Activated CD8-positive, alpha-beta memory T cell treated with anti-CD3 and anti-CD28 coated beads, Interleukin-2, amount 50 U/mL, for 4 hours (primary cell): ENCODE results near the gene B3GNT8.
"Not testable (repeated sequence)": the region's sequence is repeated elsewhere in the genome, so short reads cannot be mapped to it uniquely, and the experiment has no call there.

Source experiments
- DNase-seq: peaks from one replicate; pipeline ENCODE4 v3.0.0-alpha.2; 2020

Gene B3GNT8

DNA sequence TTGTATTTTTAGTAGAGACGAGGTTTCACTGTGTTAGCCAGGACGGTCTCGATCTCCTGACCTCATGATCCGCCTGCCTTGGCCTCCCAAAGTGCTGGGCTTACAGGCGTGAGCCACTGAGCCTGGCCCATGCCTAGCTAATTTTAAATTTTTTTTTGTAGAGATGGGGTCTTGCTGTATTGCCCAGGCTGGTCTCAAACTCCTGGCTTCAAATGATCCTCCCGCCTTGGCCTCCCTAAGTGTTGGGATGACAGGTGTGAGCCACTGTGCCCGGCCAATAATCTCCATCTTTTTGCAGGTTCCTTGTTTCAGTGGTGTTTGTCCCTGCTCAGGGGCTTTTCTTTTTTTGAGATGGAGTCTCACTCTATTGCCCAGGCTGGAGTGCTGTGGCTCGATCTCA lies 45.6 kb downstream of the B3GNT8 start:
- not testable (repeated sequence) for DNase-seq

DNA sequence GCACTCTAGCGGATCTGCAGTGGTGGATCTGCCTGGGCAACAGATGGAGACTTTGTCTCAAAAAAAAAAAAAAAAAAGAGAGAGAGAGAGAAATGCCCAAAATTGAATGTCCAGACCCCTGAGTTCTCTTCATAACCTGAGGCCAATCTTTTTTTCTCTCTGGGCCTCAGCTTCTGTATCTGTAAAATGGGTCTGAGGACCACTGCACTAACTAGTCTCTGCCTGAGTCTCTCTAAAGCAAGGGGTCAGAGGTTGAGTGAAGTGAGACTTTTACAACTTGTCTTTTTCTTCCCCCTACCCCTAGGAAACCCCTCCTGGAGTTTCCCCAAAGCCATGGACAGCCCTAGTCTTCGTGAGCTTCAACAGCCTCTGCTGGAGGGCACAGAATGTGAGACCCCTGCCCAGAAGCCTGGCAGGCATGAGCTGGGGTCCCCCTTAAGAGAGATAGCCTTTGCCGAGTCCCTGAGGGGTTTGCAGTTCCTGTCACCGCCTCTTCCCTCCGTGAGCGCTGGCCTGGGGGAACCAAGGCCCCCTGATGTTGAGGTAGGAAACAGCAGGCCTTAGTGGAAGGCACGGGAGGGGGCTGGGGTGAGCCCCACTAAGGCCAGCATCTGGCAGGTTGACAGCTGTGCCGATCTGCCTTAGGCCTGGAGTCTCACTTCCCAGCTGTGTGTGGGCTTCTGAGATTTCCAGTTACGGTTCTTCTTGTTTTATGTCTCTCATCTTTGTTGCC lies 49.0 kb downstream of the B3GNT8 start:
- DNase-seq: no peak

DNA sequence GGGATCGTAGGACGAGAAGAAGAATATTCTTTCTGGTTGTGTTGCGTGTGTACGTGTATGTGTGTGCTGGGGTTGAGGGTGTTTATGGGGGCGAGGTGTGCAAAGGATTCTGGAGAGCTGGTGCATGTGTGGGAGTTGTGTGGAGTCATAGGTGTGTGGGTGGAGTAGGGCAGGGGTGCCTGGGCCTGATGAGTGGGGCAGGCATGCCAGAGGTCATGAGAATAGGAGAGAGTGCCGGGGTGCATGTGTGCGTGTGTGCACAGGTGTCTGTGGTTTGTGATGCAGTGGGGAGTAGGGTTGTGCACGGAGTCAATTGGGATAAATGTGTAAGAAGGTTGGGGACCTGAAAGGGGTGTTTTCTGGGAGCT lies 50.2 kb downstream of the B3GNT8 start:
- DNase-seq: peak; percentile 58

DNA sequence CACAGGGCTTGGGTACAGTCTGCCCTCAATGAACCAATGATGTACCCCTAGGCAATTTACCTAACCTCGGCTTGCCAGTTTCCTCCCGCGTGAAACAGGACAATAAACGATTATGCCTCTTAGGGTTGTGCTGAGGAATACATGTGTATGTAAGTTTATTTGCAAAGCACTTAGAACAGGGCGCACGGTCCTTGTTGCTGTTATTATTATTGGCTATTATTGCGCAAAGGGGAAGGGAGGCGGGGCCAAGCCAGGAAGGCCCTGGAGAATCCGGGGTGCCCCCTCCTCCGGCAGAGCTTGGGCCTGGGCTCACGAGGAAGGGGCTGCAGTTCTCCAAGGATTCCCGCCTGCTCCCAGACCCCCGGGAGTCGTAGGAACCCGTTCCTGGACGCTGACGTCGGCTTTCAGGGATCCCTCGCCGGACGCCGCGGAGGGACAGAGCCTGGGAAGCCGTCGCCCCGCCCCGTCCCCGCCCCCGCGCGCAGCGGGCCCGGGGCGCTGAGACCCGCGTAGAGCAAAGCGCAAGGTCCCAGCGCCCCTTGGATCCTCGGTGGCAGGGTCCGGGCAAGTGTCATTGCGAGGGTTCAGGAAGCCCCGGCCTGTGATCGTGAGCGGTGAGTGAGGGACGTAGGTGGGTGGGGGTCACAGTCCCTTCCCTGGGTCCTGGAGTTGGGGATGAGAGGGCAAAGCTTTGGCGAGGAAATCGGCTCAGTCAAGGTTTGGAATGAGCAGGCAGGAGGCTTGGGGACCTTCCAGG lies 50.8 kb downstream of the B3GNT8 start, which contains the start of gene TMEM91:
Gene TMEM91 (plus strand): TSS at position 293 of the 757 bp plus-strand sequence. CDS start 1,777 bp downstream, outside the sequence.
- DNase-seq: no peak
